CD4-positive, alpha-beta T cell (primary cell): ENCODE data around the gene HS6ST3. TPM values are rescaled to one million over a fixed set of nuclear protein-coding genes. Genes with fewer than 3 reads are reported as not detected.

Experiments used
- ATAC-seq: fragments of 200-7000 bp; cut with Tn5 transposase; one replicate; pipeline ENCODE4 v1.10.0; 2022; ENCODE audit warnings: mild to moderate bottlenecking; ENCODE audit not compliant: poor library complexity
- CTCF ChIA-PET: fragments of 350-600 bp; sonication (Branson Sonifier 250); formaldehyde crosslinking; loops from one replicate; lab custom pipeline; 2021; ENCODE audit warnings: antibody characterized with exemption, inconsistent platforms; lab: Charles Lee
- POLR2A ChIA-PET: fragments of 350-600 bp; sonication (Branson Sonifier 250); formaldehyde crosslinking; loops from one replicate; lab custom pipeline; 2021; ENCODE audit warnings: antibody characterized with exemption, inconsistent platforms; lab: Charles Lee
- DNase-seq, 14 experiments: peaks; one replicate each; pipeline ENCODE4 v3.0.0-alpha.2; 2013 to 2020; ENCODE audit warnings: mixed read lengths in 2 of 14
- H3K27ac ChIP-seq, 2 donors: one replicate each; pipeline versions ENCODE4 v1.5.1 to v1.7.0; 2013; ENCODE audit warnings: low read length in 2 of 2, low read depth in 1 of 2, mild to moderate bottlenecking in 1 of 2
- H3K27me3 ChIP-seq, 2 experiments: 1 replicate in 1 of 2; 2 replicates in 1 of 2; pipeline versions ENCODE4 v1.6.1 to v1.7.0; 2013; ENCODE audit warnings: low read length in 2 of 2, control low read depth in 1 of 2, mild to moderate bottlenecking in 1 of 2, moderate library complexity in 1 of 2; ENCODE audit not compliant: insufficient read depth in 2 of 2, control insufficient read depth in 1 of 2
- H3K36me3 ChIP-seq: one replicate; pipeline ENCODE4 v1.6.1; 2013; ENCODE audit warnings: low read length, control low read depth; ENCODE audit not compliant: insufficient read depth
- H3K4me1 ChIP-seq: one replicate; pipeline ENCODE4 v1.6.1; 2013; ENCODE audit warnings: low read length, control low read depth; ENCODE audit not compliant: insufficient read depth
- H3K4me3 ChIP-seq: one replicate; pipeline ENCODE4 v1.5.1; 2013; ENCODE audit warnings: mild to moderate bottlenecking, low read length, moderate library complexity
- H3K9me3 ChIP-seq, 2 experiments: 1 replicate in 1 of 2; 2 replicates in 1 of 2; pipeline versions ENCODE4 v1.6.1 to v1.7.0; 2013; ENCODE audit warnings: low read length in 2 of 2, mild to moderate bottlenecking in 2 of 2, control low read depth in 1 of 2, moderate library complexity in 1 of 2; ENCODE audit not compliant: control insufficient read depth in 1 of 2, insufficient read depth in 1 of 2
- H3K27ac Mint-ChIP-seq: one replicate; pipeline ENCODE4 v1.8.0; 2020; ENCODE audit warnings: mixed read lengths
- H3K27me3 Mint-ChIP-seq: one replicate; pipeline ENCODE4 v1.8.0; 2021; ENCODE audit warnings: mixed read lengths
- H3K36me3 Mint-ChIP-seq: one replicate; pipeline ENCODE4 v1.8.0; 2021; ENCODE audit warnings: low read depth, mixed read lengths
- H3K4me1 Mint-ChIP-seq: one replicate; pipeline ENCODE4 v1.8.0; 2021; ENCODE audit warnings: low read depth, mixed read lengths
- H3K4me3 Mint-ChIP-seq: one replicate; pipeline ENCODE4 v1.8.0; 2020; ENCODE audit warnings: mild to moderate bottlenecking, mixed read lengths
- H3K9me3 Mint-ChIP-seq: one replicate; pipeline ENCODE4 v1.8.0; 2020; ENCODE audit warnings: mixed read lengths
- intact Hi-C, 2 experiments: fragments of 100-400 bp; cut with DNase I in 1 of 2; cut with micrococcal nuclease in 1 of 2; formaldehyde crosslinking; loops; one replicate each; pipeline versions ENCODE4 v1.15.1 to v1.9.0; 2023 to 2025; cut with DNase I, micrococcal nuclease
- total RNA-seq, 174 experiments: library from RNA in 2 of 174; stranded (reverse) in 2 of 174; gene quantifications; one replicate each; pipeline ENCODE4 v1.2.3 and lab custom pipeline; 2021 to 2026
- TF ChIP-seq, protein P1 (sequence below): fragments of 200-600 bp; IDR thresholded peaks from one replicate; pipeline ENCODE4 v1.8.0; 2022; ENCODE audit warnings: antibody characterized with exemption, mild to moderate bottlenecking

The HS6ST3 gene
- total RNA-seq, 2 experiments from 2014 or later = not detected

DNA sequence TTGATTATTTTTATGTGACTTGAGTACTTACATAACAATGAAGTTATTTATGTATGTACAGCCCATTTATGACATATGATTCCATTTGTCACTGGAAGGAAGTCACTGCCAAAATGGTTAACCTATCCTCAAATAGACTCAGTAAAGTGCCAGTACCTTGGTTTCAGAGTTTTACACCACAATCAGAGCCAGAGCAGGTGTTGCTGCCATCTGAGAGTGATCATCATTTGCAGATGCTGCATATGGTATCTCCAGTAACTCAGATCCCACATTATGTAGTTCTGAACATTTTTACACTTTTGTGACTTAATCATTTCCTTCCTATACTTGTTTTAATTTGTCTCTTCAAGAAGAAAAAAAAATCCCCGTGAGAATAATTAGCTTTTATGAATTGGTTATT lies 313.3 kb downstream of the HS6ST3 start:
- no peaks in the 10 kb centered on the region for H3K36me3 Mint-ChIP-seq
- Histone ChIP-seq H3K9me3 (peaks cover 0 to 4% of the 10 kb centered on the region in 2 experiments), H3K36me3 (no peaks in the 10 kb centered on the region), H3K27ac (no peak overlapping the region), H3K4me3 (no peak overlapping the region), H3K4me1 (no peaks in the 10 kb centered on the region), H3K27me3 (no peaks in the 10 kb centered on the region)
- no peak for DNase-seq
- H3K4me3 Mint-ChIP-seq = no peak overlapping the region
- peaks cover 4% of the 10 kb centered on the region for H3K9me3 Mint-ChIP-seq
- intact Hi-C loops = no loop called here
- H3K27ac Mint-ChIP-seq = no peak overlapping the region
- no peaks in the 10 kb centered on the region for H3K4me1 Mint-ChIP-seq
- H3K27me3 Mint-ChIP-seq = no peaks in the 10 kb centered on the region
- ChIA-PET CTCF (no interaction called here), POLR2A (no interaction called here)
- TF ChIP-seq, protein P1, sequence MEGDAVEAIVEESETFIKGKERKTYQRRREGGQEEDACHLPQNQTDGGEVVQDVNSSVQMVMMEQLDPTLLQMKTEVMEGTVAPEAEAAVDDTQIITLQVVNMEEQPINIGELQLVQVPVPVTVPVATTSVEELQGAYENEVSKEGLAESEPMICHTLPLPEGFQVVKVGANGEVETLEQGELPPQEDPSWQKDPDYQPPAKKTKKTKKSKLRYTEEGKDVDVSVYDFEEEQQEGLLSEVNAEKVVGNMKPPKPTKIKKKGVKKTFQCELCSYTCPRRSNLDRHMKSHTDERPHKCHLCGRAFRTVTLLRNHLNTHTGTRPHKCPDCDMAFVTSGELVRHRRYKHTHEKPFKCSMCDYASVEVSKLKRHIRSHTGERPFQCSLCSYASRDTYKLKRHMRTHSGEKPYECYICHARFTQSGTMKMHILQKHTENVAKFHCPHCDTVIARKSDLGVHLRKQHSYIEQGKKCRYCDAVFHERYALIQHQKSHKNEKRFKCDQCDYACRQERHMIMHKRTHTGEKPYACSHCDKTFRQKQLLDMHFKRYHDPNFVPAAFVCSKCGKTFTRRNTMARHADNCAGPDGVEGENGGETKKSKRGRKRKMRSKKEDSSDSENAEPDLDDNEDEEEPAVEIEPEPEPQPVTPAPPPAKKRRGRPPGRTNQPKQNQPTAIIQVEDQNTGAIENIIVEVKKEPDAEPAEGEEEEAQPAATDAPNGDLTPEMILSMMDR = no peak
- no peak for ATAC-seq

DNA sequence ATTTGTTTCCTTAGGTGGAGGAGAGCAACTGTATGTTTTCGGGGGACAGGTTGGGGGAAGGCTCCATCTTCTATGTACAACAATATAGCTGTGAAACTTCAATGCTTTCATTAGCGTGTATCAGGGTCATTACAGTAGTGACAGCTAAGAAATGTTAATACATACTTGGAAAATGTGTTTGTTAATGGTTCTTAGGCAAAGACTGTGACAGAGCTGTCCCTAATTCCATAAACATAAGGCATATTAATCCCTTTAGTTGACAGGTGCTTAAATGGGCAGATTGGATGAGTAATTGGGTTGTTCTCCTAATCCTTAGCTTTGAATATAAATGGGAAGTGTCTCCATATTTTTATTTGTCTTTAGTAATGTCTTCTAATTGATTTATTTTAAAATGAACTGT lies 313.7 kb downstream of the HS6ST3 start:
- Mint-ChIP-seq H3K27me3 (no peaks in the 10 kb centered on the region), H3K27ac (no peak overlapping the region), H3K4me3 (no peak overlapping the region), H3K4me1 (no peaks in the 10 kb centered on the region), H3K36me3 (no peaks in the 10 kb centered on the region), H3K9me3 (peaks cover 4% of the 10 kb centered on the region)
- Histone ChIP-seq H3K27ac (no peak overlapping the region), H3K36me3 (no peaks in the 10 kb centered on the region), H3K27me3 (no peaks in the 10 kb centered on the region), H3K4me1 (no peaks in the 10 kb centered on the region), H3K9me3 (peaks cover 0 to 4% of the 10 kb centered on the region in 2 experiments), H3K4me3 (no peak overlapping the region)
- DNase-seq = no peak
- no peak for ATAC-seq
- intact Hi-C loops = no loop called here
- ChIA-PET POLR2A (no interaction called here), CTCF (no interaction called here)
- TF ChIP-seq, protein P1 = no peak

DNA sequence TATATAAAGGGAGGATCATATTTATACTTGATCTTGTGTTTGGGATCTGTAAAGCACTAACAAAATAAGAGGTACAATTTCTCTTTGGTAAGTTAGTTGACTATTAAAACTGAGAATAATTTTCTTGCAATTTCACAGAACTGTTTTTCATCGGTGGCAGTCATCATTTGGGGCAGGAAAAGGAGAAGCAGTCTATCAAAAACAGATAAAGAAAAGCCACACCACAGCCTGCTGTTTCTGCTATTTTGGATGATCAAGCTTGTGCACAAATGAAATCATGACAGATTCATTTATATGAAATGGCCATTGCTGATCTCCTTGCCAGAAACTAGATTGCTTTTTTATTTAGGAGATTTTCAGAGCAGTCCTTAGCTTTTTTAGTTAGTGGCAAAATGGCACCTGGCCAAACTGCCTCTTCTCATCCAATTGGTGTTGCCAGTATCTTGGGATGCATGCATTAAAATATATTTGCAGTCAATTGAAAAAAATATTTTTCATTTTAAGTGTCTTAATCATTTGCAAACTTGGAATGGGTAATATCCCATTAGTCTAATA lies 326.0 kb downstream of the HS6ST3 start:
- H3K4me1 ChIP-seq = no peaks in the 10 kb centered on the region
- no peaks in the 10 kb centered on the region for H3K27me3 ChIP-seq
- no peak overlapping the region for H3K27ac Mint-ChIP-seq
- no peak overlapping the region for H3K4me3 Mint-ChIP-seq
- no peak overlapping the region for H3K4me3 ChIP-seq
- TF ChIP-seq, protein P1 = no peak
- no peak for DNase-seq
- H3K9me3 ChIP-seq = peaks cover 0 to 5% of the 10 kb centered on the region in 2 experiments
- no peaks in the 10 kb centered on the region for H3K27me3 Mint-ChIP-seq
- POLR2A ChIA-PET = no interaction called here
- intact Hi-C loops = no loop called here
- peaks cover 9% of the 10 kb centered on the region for H3K9me3 Mint-ChIP-seq
- ATAC-seq = no peak
- no peaks in the 10 kb centered on the region for H3K36me3 Mint-ChIP-seq
- no peaks in the 10 kb centered on the region for H3K4me1 Mint-ChIP-seq
- no peak overlapping the region for H3K27ac ChIP-seq
- CTCF ChIA-PET = no interaction called here
- no peaks in the 10 kb centered on the region for H3K36me3 ChIP-seq
